HG03354 (cell line): ENCODE data around the gene PXDN.
"Not testable (repeated sequence)": the region's sequence is repeated elsewhere in the genome, so short reads cannot be mapped to it uniquely, and the experiment has no call there.

Experiments used
- ATAC-seq: cut with Tn5 transposase; IDR thresholded peaks from one replicate; pipeline ENCODE4 v1.9.1; 2021; ENCODE audit warnings: mild to moderate bottlenecking; ENCODE audit not compliant: unreplicated experiment, poor library complexity, severe bottlenecking

PXDN gene

GRCh38 chr2:1745171-1746023 is 1.1 kb upstream of the PXDN start:
- ATAC-seq, result no peak

GRCh38 chr2:1744151-1744445 is 217 bp downstream of the PXDN start:
- ATAC-seq, result no peak

GRCh38 chr2:1743396-1744150 is 742 bp downstream of the PXDN start:
- no peak for ATAC-seq

- ATAC-seq, result no peak
These were observed 1.5 kb downstream of the PXDN start for GRCh38 chr2:1742681-1743395.

- peak; percentile 41 for ATAC-seq
These were observed 2.0 kb downstream of the PXDN start for GRCh38 chr2:1742301-1742680.

- ATAC-seq, result no peak
These were observed 2.5 kb downstream of the PXDN start for GRCh38 chr2:1741851-1742250.

GRCh38 chr2:1740716-1741589 is 3.4 kb downstream of the PXDN start:
- ATAC-seq, result no peak

GRCh38 chr2:1739961-1740715 is 4.2 kb downstream of the PXDN start:
- no peak for ATAC-seq

- ATAC-seq, result no peak
These were observed 4.9 kb downstream of the PXDN start for GRCh38 chr2:1739322-1739957.

- ATAC-seq, result no peak
These were observed 5.5 kb downstream of the PXDN start for GRCh38 chr2:1738646-1739302.

- no peak for ATAC-seq
These were observed 6.2 kb downstream of the PXDN start for GRCh38 chr2:1738163-1738562.

- no peak for ATAC-seq
These were observed 7.3 kb downstream of the PXDN start for GRCh38 chr2:1736997-1737480.

- no peak for ATAC-seq
These were observed 8.3 kb downstream of the PXDN start for GRCh38 chr2:1736045-1736444.

- ATAC-seq, result not testable (repeated sequence)
These were observed 11.0 kb downstream of the PXDN start for GRCh38 chr2:1733298-1733697.

GRCh38 chr2:1731963-1732768 is 12.1 kb downstream of the PXDN start:
- no peak for ATAC-seq

- ATAC-seq, result no peak
These were observed 12.8 kb downstream of the PXDN start for GRCh38 chr2:1731447-1731962.
